22Rv1 (cell line): ENCODE measurements around the gene ZNF654.

Experiments
- CTCF ChIP-seq: fragments of 450-650 bp; IDR thresholded peaks from 2 replicates; pipeline ENCODE4 v1.5.1; 2017; ENCODE audit warnings: mild to moderate bottlenecking
- ZFX ChIP-seq: fragments of 450-650 bp; IDR thresholded peaks from 2 replicates; pipeline ENCODE4 v1.6.1; 2017; ENCODE audit warnings: antibody characterized with exemption, borderline replicate concordance

DNA sequence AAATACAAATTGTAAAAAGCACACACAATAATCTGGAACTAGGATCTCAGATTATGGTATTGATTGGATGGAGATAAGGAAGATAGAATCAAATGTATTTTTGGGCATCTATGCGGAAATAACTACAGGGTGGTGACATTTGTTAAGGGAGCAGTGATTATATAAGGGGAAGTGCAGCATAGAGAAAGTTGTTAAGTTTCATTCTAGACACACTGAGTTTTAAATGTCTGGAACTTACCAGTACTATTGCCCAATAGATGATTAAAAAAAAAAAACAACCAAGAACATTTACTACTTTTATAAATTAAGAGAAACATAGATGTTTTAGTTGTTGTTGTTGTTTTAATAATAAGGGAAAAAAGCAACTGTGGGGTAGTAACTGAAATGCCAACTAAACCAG, 58.6 kb downstream of the ZNF654 start:
- TF ChIP-seq CTCF (no peak), ZFX (no peak)
